NCI-H1048 (cell line): ENCODE results near the gene PABPN1L.
"Not testable (repeated sequence)": the region's sequence is repeated elsewhere in the genome, so short reads cannot be mapped to it uniquely, and the experiment has no call there.

ENCODE experiments used
- DNase-seq: peaks from one replicate; lab custom pipeline; 2025; lab: John Stamatoyannopoulos, UW

The PABPN1L gene

GRCh38 chr16:88901718-88902337 lies 35.4 kb upstream of the PABPN1L start:
- DNase-seq, result no peak

- no peak for DNase-seq
Observed at GRCh38 chr16:88900662-88901052, 34.2 kb upstream of the PABPN1L start.

- DNase-seq, result no peak
Observed at GRCh38 chr16:88899901-88900661, 33.6 kb upstream of the PABPN1L start.

GRCh38 chr16:88897696-88898425 lies 31.4 kb upstream of the PABPN1L start:
- DNase-seq, result no peak

- no peak for DNase-seq
Observed at GRCh38 chr16:88896238-88897070, 30.0 kb upstream of the PABPN1L start.

- no peak for DNase-seq
Observed at GRCh38 chr16:88895335-88895734, 28.9 kb upstream of the PABPN1L start.

GRCh38 chr16:88894681-88895300 lies 28.3 kb upstream of the PABPN1L start:
- DNase-seq, result no peak

GRCh38 chr16:88894266-88894665 lies 27.8 kb upstream of the PABPN1L start:
- not testable (repeated sequence) for DNase-seq

GRCh38 chr16:88893127-88893968 lies 26.9 kb upstream of the PABPN1L start:
- no peak for DNase-seq

- DNase-seq, result no peak
Observed at GRCh38 chr16:88892065-88892464, 25.6 kb upstream of the PABPN1L start.

GRCh38 chr16:88891083-88891482 lies 24.6 kb upstream of the PABPN1L start:
- no peak for DNase-seq

GRCh38 chr16:88889702-88890352 lies 23.4 kb upstream of the PABPN1L start:
- not testable (repeated sequence) for DNase-seq

GRCh38 chr16:88888461-88889387 lies 22.3 kb upstream of the PABPN1L start:
- no peak for DNase-seq

GRCh38 chr16:88888057-88888456 lies 21.6 kb upstream of the PABPN1L start:
- no peak for DNase-seq

- no peak for DNase-seq
Observed at GRCh38 chr16:88886845-88887521, 20.5 kb upstream of the PABPN1L start.

- DNase-seq, result no peak
Observed at GRCh38 chr16:88886420-88886844, 20.0 kb upstream of the PABPN1L start.

- DNase-seq, result no peak
Observed at GRCh38 chr16:88885693-88886280, 19.3 kb upstream of the PABPN1L start.
